GM19240 (cell line): ENCODE measurements around the gene UFL1.
"Not testable (repeated sequence)": the region's sequence is repeated elsewhere in the genome, so short reads cannot be mapped to it uniquely, and the experiment has no call there.

Source experiments
- DNase-seq: peaks from one replicate; pipeline ENCODE4 v3.0.0; 2011; ENCODE audit warnings: low spot score; ENCODE audit not compliant: insufficient read length

The UFL1 gene

GRCh38 chr6:96521644-96522464, at the start of gene UFL1:
UFL1 (plus strand) TSS chr6:96521806; CDS start chr6:96521874, 68 bp downstream.
- peak; percentile 32 for DNase-seq

GRCh38 chr6:96472291-96472690, 49.3 kb upstream of the UFL1 start:
- DNase-seq, result not testable (repeated sequence)

GRCh38 chr6:96478695-96479094, 42.9 kb upstream of the UFL1 start:
- DNase-seq, result no peak

GRCh38 chr6:96491926-96492325, 29.7 kb upstream of the UFL1 start:
- DNase-seq, result no peak

GRCh38 chr6:96499781-96500180, 21.8 kb upstream of the UFL1 start:
- DNase-seq, result no peak

GRCh38 chr6:96502915-96503314, 18.7 kb upstream of the UFL1 start:
- DNase-seq, result no peak

GRCh38 chr6:96505363-96505762, 16.2 kb upstream of the UFL1 start:
- no peak for DNase-seq

GRCh38 chr6:96509281-96509680, 12.3 kb upstream of the UFL1 start:
- no peak for DNase-seq

GRCh38 chr6:96520171-96521115, 1.2 kb upstream of the UFL1 start:
- no peak for DNase-seq

GRCh38 chr6:96521306-96521643, 331 bp upstream of the UFL1 start:
- no peak for DNase-seq

- DNase-seq, result no peak
Measured at GRCh38 chr6:96522465-96523009, 931 bp downstream of the UFL1 start.

- DNase-seq, result no peak
Measured at GRCh38 chr6:96528193-96528592, 6.6 kb downstream of the UFL1 start.

- no peak for DNase-seq
Measured at GRCh38 chr6:96532399-96532798, 10.8 kb downstream of the UFL1 start.

GRCh38 chr6:96537726-96538125, 16.1 kb downstream of the UFL1 start:
- DNase-seq, result no peak

- no peak for DNase-seq
Measured at GRCh38 chr6:96542702-96543101, 21.1 kb downstream of the UFL1 start.

- no peak for DNase-seq
Measured at GRCh38 chr6:96545882-96546281, 24.3 kb downstream of the UFL1 start.

GRCh38 chr6:96547654-96548053, 26.0 kb downstream of the UFL1 start:
- DNase-seq, result no peak

- no peak for DNase-seq
Measured at GRCh38 chr6:96554558-96554957, 33.0 kb downstream of the UFL1 start.

- not testable (repeated sequence) for DNase-seq
Measured at GRCh38 chr6:96559740-96560139, 38.1 kb downstream of the UFL1 start.

GRCh38 chr6:96562886-96563285, 41.3 kb downstream of the UFL1 start, which contains the start of gene FHL5:
FHL5 (plus strand) TSS chr6:96563128; CDS start chr6:96603614, 40,486 bp downstream.
- DNase-seq, result no peak

GRCh38 chr6:96563853-96564252, 42.2 kb downstream of the UFL1 start:
- no peak for DNase-seq

GRCh38 chr6:96570053-96570452, 48.4 kb downstream of the UFL1 start:
- DNase-seq, result no peak
